Transverse colon (tissue), 4 donors: ENCODE measurements around the gene RHEB. TPM values are rescaled to one million over a fixed set of nuclear protein-coding genes. Genes with fewer than 3 reads are reported as not detected.
A peak's percentile ranks its signal among the peaks of the same experiment; 100 is the strongest.

ENCODE experiments used
- DNase-seq: peaks from one replicate; pipeline ENCODE4 v3.0.0-alpha.2; 2019
- H3K27ac ChIP-seq, 4 donors: fragments of 200-600 bp; sonication (generic); 2 replicates each; pipeline ENCODE4 v1.5.1; 2016 to 2018; ENCODE audit warnings: inconsistent platforms in 4 of 4
- H3K27me3 ChIP-seq: fragments of 200-600 bp; sonication (generic); 2 replicates; pipeline ENCODE4 v1.5.1; 2017; ENCODE audit warnings: inconsistent platforms
- H3K36me3 ChIP-seq, 4 donors: fragments of 200-600 bp; sonication (generic); 2 replicates each; pipeline ENCODE4 v1.5.1; 2017 to 2019; ENCODE audit warnings: inconsistent platforms in 4 of 4
- H3K4me1 ChIP-seq, 4 donors: fragments of 200-600 bp; sonication (generic); 2 replicates each; pipeline ENCODE4 v1.5.1; 2017 to 2020; ENCODE audit warnings: inconsistent platforms in 4 of 4
- H3K4me3 ChIP-seq, 4 donors: fragments of 200-600 bp; sonication (generic); 1 replicate in 1 of 4; 2 replicates in 3 of 4; pipeline versions ENCODE4 v1.5.1 to v1.6.1; 2017 to 2019; ENCODE audit warnings: inconsistent platforms in 4 of 4
- H3K9me3 ChIP-seq, 2 donors: fragments of 200-600 bp; sonication (generic); 2 replicates each; pipeline ENCODE4 v1.5.1; 2017 to 2019; ENCODE audit warnings: inconsistent platforms in 2 of 2
- EP300 ChIP-seq: sonication (generic); formaldehyde crosslinking; IDR thresholded peaks from one replicate; pipeline ENCODE4 v1.6.1; 2017; ENCODE audit warnings: antibody characterized with exemption, low read depth
- POLR2A ChIP-seq: fragments of 450-650 bp; IDR thresholded peaks from one replicate; pipeline ENCODE4 v1.6.1; 2016; ENCODE audit warnings: antibody characterized with exemption, mild to moderate bottlenecking, moderate library complexity
- POLR2AphosphoS5 ChIP-seq, 3 donors: sonication (generic); formaldehyde crosslinking; IDR thresholded peaks; one replicate each; pipeline ENCODE4 v1.6.1; 2016; ENCODE audit warnings: antibody characterized with exemption in 3 of 3
- WGBS, 2 donors: methylation state at CpG; one replicate each; pipeline ENCODE4 v1.1.5; 2018; ENCODE audit warnings: low coverage in 1 of 2; 5-methylcytosine and 5-hydroxymethylcytosine counted together
- in situ Hi-C, 4 donors: fragments of 200-750 bp; cut with MboI; loops; one replicate each; pipeline versions ENCODE4 v1.15.0 to v1.15.1; 2017; ENCODE audit warnings: low sequenced_read_pairs in 3 of 4, low pct_ligation_motif_present in 1 of 4, low pct_unique_long_range_greater_than_20kb in 1 of 4
- intact Hi-C: fragments of 100-400 bp; cut with DNase I; formaldehyde crosslinking; loops from one replicate; pipeline ENCODE4 v1.15.1; 2023; ENCODE audit warnings: low total_unique reads
- total RNA-seq, 4 donors: library from RNA; depleted of rRNA; stranded (reverse); fragments of >200 nt; gene quantifications; one replicate each; pipeline ENCODE4 v1.1.0, GENCODE V29; 2016
- TF ChIP-seq, protein P1 (sequence below), 5 experiments: fragments of 200-600 bp in 3 of 5; fragments of 450-650 bp in 2 of 5; sonication (generic) in 3 of 5; IDR thresholded peaks; 1 replicate in 2 of 5; 2 replicates in 3 of 5; pipeline ENCODE4 v1.5.1; 2016 to 2017; ENCODE audit warnings: antibody characterized with exemption in 5 of 5, inconsistent platforms in 3 of 5, mild to moderate bottlenecking in 2 of 5, moderate library complexity in 1 of 5

Gene RHEB, protein sequence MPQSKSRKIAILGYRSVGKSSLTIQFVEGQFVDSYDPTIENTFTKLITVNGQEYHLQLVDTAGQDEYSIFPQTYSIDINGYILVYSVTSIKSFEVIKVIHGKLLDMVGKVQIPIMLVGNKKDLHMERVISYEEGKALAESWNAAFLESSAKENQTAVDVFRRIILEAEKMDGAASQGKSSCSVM
- total RNA-seq = 10 to 100 TPM; 12.7 to 70.5 (median 42.8) TPM

DNA sequence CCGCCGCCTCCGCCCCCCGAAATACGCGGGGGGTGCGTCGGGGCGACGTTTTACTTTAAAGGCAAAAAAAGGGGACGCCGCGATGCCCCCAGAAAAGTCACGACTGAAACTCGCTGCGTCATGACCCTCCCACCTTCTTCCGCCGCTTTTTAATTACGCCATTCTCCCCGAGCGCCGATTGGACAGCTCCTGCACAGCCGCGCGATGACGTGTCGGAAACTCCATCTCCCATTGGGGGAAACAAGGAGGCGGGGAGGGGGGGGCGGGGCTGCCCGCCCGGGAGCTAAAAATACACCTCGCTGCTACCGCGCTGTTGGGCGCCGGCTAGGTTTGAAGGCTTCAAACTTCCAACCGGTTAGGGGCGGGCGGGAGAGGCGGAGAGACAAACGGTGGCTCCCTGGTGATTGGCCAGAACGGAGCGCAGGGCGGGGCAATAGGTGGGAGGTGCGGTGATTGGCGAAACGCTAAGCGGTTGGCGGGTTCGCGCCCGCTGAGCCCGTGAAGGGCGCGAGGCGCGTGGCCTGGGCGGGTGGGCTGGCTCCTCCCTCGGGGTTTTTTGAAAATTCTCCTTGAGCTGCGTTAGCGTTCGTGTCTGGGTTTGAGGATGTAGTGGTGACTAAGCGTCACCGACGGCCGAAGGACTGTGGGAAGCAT is at the start of gene RHEB:
TSS of gene RHEB (minus strand) at position 131 of the 654 bp plus-strand sequence. CDS start 384 bp downstream, outside the sequence.
- intact Hi-C loops (loop anchor here (1.0 to 10.0 kb wide), 2 partner anchors 79 to 105 kb away; no protein-coding TSS in a partner anchor), in situ Hi-C loops (no loop called here)
- Histone ChIP-seq H3K4me1 (peaks cover 3 to 39% (median 26%) of the 10 kb centered on the region in 4 donors), H3K27ac (peak within 1 kb of the TSS; percentile 99 to 100 (median 99)), H3K36me3 (no peaks in the 10 kb centered on the region), H3K27me3 (no peaks in the 10 kb centered on the region), H3K4me3 (peak within 1 kb of the TSS; percentile 73 to 97 (median 82)), H3K9me3 (no peaks in the 10 kb centered on the region)
- 0% methylated on average over 46 of the region's 66 CpGs; no CpG with 5 or more reads in 1 of the 2 donors for WGBS, 2 donors
- DNase-seq = peak; percentile 99
- TF ChIP-seq, protein P1, sequence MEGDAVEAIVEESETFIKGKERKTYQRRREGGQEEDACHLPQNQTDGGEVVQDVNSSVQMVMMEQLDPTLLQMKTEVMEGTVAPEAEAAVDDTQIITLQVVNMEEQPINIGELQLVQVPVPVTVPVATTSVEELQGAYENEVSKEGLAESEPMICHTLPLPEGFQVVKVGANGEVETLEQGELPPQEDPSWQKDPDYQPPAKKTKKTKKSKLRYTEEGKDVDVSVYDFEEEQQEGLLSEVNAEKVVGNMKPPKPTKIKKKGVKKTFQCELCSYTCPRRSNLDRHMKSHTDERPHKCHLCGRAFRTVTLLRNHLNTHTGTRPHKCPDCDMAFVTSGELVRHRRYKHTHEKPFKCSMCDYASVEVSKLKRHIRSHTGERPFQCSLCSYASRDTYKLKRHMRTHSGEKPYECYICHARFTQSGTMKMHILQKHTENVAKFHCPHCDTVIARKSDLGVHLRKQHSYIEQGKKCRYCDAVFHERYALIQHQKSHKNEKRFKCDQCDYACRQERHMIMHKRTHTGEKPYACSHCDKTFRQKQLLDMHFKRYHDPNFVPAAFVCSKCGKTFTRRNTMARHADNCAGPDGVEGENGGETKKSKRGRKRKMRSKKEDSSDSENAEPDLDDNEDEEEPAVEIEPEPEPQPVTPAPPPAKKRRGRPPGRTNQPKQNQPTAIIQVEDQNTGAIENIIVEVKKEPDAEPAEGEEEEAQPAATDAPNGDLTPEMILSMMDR (IDR thresholded peaks at IDR 0.05) = no peak
- TF ChIP-seq POLR2A = peak; percentile 26
- peak; percentile 7 to 31 (median 28) for TF ChIP-seq POLR2AphosphoS5 (IDR thresholded peaks at IDR 0.05)
- TF ChIP-seq EP300 = no peak

DNA sequence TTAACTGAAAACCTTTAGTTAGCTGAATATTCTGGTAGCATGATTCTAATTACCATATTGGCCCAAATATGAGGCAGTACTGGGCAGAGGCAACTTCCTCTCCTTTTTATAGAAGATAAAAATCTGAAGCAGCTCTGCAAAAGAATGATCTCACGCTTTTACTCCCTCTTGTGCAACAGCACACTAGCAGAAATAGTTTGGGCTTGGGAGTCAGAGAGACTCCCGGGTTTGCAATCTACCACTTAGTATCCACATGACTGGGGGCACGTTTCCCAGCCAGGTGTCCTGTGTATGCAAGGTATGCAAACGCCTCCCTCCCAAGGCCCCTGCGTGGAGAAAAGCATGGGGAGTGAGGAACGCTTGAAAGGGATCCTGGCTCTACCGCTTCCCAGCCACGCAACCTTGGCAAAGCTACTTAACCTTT is 47.2 kb upstream of the RHEB start:
- no peaks in the 10 kb centered on the region for H3K27me3 ChIP-seq
- in situ Hi-C loops = no loop called here
- no peak overlapping the region for H3K4me3 ChIP-seq
- peak overlapping the region in 3 of 4 donors; percentile 18 to 54 (median 46) for H3K27ac ChIP-seq
- TF ChIP-seq POLR2A (no peak), EP300 (no peak), POLR2AphosphoS5 (IDR thresholded peaks at IDR 0.05) (no peak)
- TF ChIP-seq, protein P1 (IDR thresholded peaks at IDR 0.05) = no peak
- H3K4me1 ChIP-seq = no peaks in the 10 kb centered on the region
- H3K9me3 ChIP-seq = no peaks in the 10 kb centered on the region
- no peak for DNase-seq
- peaks cover 0 to 30% (median 11%) of the 10 kb centered on the region in 4 donors for H3K36me3 ChIP-seq
- intact Hi-C loops = no loop called here
- 75 to 92% methylated on average over 2 to 8 of the region's 8 CpGs for WGBS, 2 donors

DNA sequence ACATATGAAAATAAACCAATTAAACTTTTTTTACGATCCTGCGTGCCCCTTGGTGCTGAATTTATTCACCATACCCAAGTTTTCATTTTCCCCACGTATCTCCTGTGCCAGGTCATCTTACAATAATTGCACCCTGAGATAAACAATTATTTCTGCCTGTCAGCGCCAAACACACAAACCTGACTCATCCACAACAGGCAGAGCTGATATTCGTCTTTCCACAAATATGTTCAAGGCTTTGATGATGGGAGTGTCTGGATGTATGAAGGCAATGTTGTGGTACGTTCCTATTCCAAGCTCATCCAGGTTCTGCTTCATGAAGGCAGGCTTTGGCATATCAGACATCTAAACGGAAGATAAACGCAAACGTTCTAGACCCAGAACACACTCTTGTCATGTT is 45.8 kb upstream of the RHEB start:
- in situ Hi-C loops (no loop called here), intact Hi-C loops (no loop called here)
- Histone ChIP-seq H3K27me3 (no peaks in the 10 kb centered on the region), H3K9me3 (no peaks in the 10 kb centered on the region), H3K4me3 (no peak overlapping the region), H3K36me3 (peaks cover 0 to 34% (median 12%) of the 10 kb centered on the region in 4 donors), H3K27ac (no peak overlapping the region), H3K4me1 (no peaks in the 10 kb centered on the region)
- DNase-seq = no peak
- 87 to 89% methylated on average over 9 of the region's 9 CpGs for WGBS, 2 donors
- TF ChIP-seq POLR2AphosphoS5 (IDR thresholded peaks at IDR 0.05) (no peak), POLR2A (no peak), EP300 (no peak)
- TF ChIP-seq, protein P1 (IDR thresholded peaks at IDR 0.05) = no peak

DNA sequence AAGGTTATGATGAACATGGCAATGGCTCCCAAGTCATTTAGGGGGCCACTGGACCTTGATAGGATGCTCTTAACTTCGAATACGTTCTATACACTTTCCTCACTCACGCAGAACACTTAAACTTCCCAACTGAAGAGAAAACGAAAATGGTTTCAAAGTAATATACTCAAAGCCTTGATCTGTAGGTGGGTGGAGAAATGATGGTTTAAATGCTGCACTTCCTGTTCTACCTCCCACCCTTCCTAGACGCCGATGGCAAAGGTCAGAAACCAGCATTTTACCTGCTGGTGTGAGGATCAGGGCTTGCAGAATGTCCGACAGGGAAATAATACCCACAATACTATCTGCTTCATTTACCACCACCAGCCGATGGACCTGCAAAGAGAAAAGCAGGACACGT is 40.5 kb upstream of the RHEB start:
- Histone ChIP-seq H3K4me1 (no peaks in the 10 kb centered on the region), H3K9me3 (no peaks in the 10 kb centered on the region), H3K27me3 (no peaks in the 10 kb centered on the region), H3K27ac (no peak overlapping the region), H3K36me3 (peaks cover 0 to 42% (median 17%) of the 10 kb centered on the region in 4 donors), H3K4me3 (no peak overlapping the region)
- DNase-seq = no peak
- WGBS, 2 donors = 93 to 94% methylated on average over 7 to 9 of the region's 9 CpGs
- TF ChIP-seq POLR2AphosphoS5 (IDR thresholded peaks at IDR 0.05) (no peak), EP300 (no peak), POLR2A (no peak)
- TF ChIP-seq, protein P1 (IDR thresholded peaks at IDR 0.05) = no peak
- in situ Hi-C loops = no loop called here
- intact Hi-C loops = no loop called here
